Measurements from ENCODE around the gene ASCC1. TPM values are rescaled to one million over a fixed set of nuclear protein-coding genes. Genes with fewer than 3 reads are reported as not detected.

Gene ASCC1
- polyA plus RNA-seq, 1 donor (not counting 4 experiments of a cell fraction or from before 2014, with no cell fraction given), result 32.9 TPM

DNA sequence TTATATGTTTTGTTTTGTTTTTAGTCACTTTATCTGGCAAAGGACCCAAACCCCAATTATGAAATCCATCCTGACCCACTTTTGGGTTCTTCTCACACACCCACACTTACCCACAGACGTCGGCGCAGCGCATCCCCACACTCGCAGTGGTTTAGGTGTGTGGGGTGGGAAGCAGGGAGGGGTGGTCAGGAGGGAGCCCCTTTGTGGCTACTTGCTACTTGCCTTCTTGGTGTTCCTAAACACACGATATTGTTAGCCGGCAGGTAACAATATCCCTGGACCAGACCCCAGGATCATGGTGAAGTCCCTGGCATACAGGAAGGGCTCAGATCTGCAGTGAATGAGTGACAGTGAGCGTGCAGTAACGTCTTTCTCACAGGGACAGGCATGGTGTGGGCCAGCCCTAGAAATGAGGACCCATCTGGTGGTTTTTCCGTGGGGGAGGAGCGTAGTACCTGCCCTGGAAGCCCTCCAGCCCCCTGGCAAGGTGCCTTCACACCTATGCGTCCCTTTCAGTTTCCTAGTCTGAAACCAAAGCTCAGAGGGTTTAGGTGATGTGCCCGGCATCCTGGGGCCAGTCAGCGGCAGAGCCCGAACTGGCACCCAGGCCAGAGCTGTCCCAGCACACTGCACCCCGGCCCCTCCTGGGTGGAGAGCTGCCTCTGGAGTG lies 132.2 kb downstream of the ASCC1 start:
- Histone ChIP-seq H3K9me3 (ENCODE audit: control insufficient read depth, low read depth, low read length) (no peaks in the 10 kb centered on the region), H3K4me3 (ENCODE audit: control insufficient read depth in 2 of 3, extremely low read depth in 1 of 3, insufficient read depth in 2 of 3, low read depth in 1 of 3, low read length in 3 of 3) (no peak overlapping the region), H2AFZ (ENCODE audit: control insufficient read depth, low read length) (no peak overlapping the region), H3K27me3 (ENCODE audit: control insufficient read depth, extremely low read depth, insufficient read depth, low read length) (peaks cover 27% of the 10 kb centered on the region), H3K4me1 (ENCODE audit: control insufficient read depth, extremely low read depth, insufficient read depth, low read length) (peaks cover 13% of the 10 kb centered on the region), H3K4me2 (ENCODE audit: control insufficient read depth, extremely low read depth, insufficient read depth, low read depth, low read length) (no peak overlapping the region), H3K27ac (ENCODE audit: control insufficient read depth, insufficient read depth, low read length) (no peak overlapping the region), H3K79me2 (ENCODE audit: control insufficient read depth, insufficient read depth, low read length) (no peaks in the 10 kb centered on the region), H3K9me1 (ENCODE audit: control insufficient read depth, extremely low read depth, insufficient read depth, low read length) (no peaks in the 10 kb centered on the region), H4K20me1 (ENCODE audit: control insufficient read depth, extremely low read depth, insufficient read depth, low read length) (no peaks in the 10 kb centered on the region), H3K36me3 (ENCODE audit: control insufficient read depth in 2 of 2, extremely low read depth in 1 of 2, insufficient read depth in 2 of 2, low read length in 2 of 2) (no peaks in the 10 kb centered on the region), H3K9ac (ENCODE audit: control insufficient read depth, extremely low read depth, insufficient read depth, low read length) (no peak overlapping the region)
- dilution Hi-C loops (cut with MboI; ENCODE audit: extremely low pct_ligation_motif_present, low sequenced_read_pairs), result no loop called here
- FAIRE-seq (no peak), DNase-seq (ENCODE audit: low read depth, low spot score) (no peak)
- no peak for TF ChIP-seq EZH2 (IDR thresholded peaks at IDR 0.05; ENCODE audit: low read length)
- TF ChIP-seq, protein P1, sequence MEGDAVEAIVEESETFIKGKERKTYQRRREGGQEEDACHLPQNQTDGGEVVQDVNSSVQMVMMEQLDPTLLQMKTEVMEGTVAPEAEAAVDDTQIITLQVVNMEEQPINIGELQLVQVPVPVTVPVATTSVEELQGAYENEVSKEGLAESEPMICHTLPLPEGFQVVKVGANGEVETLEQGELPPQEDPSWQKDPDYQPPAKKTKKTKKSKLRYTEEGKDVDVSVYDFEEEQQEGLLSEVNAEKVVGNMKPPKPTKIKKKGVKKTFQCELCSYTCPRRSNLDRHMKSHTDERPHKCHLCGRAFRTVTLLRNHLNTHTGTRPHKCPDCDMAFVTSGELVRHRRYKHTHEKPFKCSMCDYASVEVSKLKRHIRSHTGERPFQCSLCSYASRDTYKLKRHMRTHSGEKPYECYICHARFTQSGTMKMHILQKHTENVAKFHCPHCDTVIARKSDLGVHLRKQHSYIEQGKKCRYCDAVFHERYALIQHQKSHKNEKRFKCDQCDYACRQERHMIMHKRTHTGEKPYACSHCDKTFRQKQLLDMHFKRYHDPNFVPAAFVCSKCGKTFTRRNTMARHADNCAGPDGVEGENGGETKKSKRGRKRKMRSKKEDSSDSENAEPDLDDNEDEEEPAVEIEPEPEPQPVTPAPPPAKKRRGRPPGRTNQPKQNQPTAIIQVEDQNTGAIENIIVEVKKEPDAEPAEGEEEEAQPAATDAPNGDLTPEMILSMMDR (optimal IDR thresholded peaks at IDR 0.05 in 1 of 3, IDR thresholded peaks at IDR 0.05 in 1 of 3, conservative IDR thresholded peaks at IDR 0.05 in 1 of 3; ENCODE audit: extremely low read depth in 1 of 3, insufficient read depth in 2 of 3, low read length in 3 of 3), result no peak

GRCh38 chr10:72082856-72083789 lies 133.0 kb downstream of the ASCC1 start:
- Histone ChIP-seq H3K79me2 (ENCODE audit: control insufficient read depth, insufficient read depth, low read length) (no peaks in the 10 kb centered on the region), H3K36me3 (ENCODE audit: control insufficient read depth in 2 of 2, extremely low read depth in 1 of 2, insufficient read depth in 2 of 2, low read length in 2 of 2) (no peaks in the 10 kb centered on the region), H3K4me1 (ENCODE audit: control insufficient read depth, extremely low read depth, insufficient read depth, low read length) (peaks cover 8% of the 10 kb centered on the region), H2AFZ (ENCODE audit: control insufficient read depth, low read length) (no peak overlapping the region), H3K4me3 (ENCODE audit: control insufficient read depth in 2 of 3, extremely low read depth in 1 of 3, insufficient read depth in 2 of 3, low read depth in 1 of 3, low read length in 3 of 3) (no peak overlapping the region), H3K9ac (ENCODE audit: control insufficient read depth, extremely low read depth, insufficient read depth, low read length) (no peak overlapping the region), H3K9me3 (ENCODE audit: control insufficient read depth, low read depth, low read length) (no peaks in the 10 kb centered on the region), H3K27me3 (ENCODE audit: control insufficient read depth, extremely low read depth, insufficient read depth, low read length) (peaks cover 19% of the 10 kb centered on the region), H3K27ac (ENCODE audit: control insufficient read depth, insufficient read depth, low read length) (no peak overlapping the region), H4K20me1 (ENCODE audit: control insufficient read depth, extremely low read depth, insufficient read depth, low read length) (no peaks in the 10 kb centered on the region), H3K4me2 (ENCODE audit: control insufficient read depth, extremely low read depth, insufficient read depth, low read depth, low read length) (no peak overlapping the region), H3K9me1 (ENCODE audit: control insufficient read depth, extremely low read depth, insufficient read depth, low read length) (no peaks in the 10 kb centered on the region)
- no peak for DNase-seq (ENCODE audit: low read depth, low spot score)
- dilution Hi-C loops (cut with MboI; ENCODE audit: extremely low pct_ligation_motif_present, low sequenced_read_pairs), result no loop called here
- no peak for FAIRE-seq
- TF ChIP-seq, protein P1 (optimal IDR thresholded peaks at IDR 0.05 in 1 of 3, IDR thresholded peaks at IDR 0.05 in 1 of 3, conservative IDR thresholded peaks at IDR 0.05 in 1 of 3; ENCODE audit: extremely low read depth in 1 of 3, insufficient read depth in 2 of 3, low read length in 3 of 3), result no peak
- TF ChIP-seq EZH2 (IDR thresholded peaks at IDR 0.05; ENCODE audit: low read length), result no peak

Measured in keratinocyte (primary cell).